ENCODE results near the gene PSMF1. TPM values are rescaled to one million over a fixed set of nuclear protein-coding genes. Genes with fewer than 3 reads are reported as not detected.

PSMF1 gene
- total RNA-seq, 1 donor from 2014 or later, result 131 TPM

DNA sequence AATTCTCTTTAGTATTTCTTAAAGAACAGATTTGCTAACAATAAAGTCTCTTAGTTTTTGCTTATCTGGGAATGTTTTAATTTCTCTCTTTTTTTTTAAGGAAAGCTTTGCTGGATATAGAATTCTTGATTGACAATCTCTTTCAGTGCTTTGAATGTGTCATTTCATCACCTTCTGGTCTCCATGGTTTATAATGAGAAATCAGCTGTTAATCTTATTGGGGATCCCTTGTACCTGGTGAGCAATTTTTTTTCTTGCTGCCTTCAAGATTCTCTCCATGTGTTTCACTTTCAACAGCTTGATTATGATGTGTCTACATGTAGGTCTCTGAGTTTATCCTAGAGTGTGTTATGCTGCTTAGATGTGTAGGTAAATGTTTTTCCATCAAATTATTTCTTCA, 16.4 kb upstream of the PSMF1 start:
- Histone ChIP-seq H3K4me3 (no peak overlapping the region), H3K4me1 (no peaks in the 10 kb centered on the region), H3K27ac (no peak overlapping the region), H3K9me3 (peaks cover 11% of the 10 kb centered on the region), H3K36me3 (no peaks in the 10 kb centered on the region), H3K27me3 (ENCODE audit: low read depth) (no peaks in the 10 kb centered on the region)
- no peak for DNase-seq
- TF ChIP-seq, protein P1, sequence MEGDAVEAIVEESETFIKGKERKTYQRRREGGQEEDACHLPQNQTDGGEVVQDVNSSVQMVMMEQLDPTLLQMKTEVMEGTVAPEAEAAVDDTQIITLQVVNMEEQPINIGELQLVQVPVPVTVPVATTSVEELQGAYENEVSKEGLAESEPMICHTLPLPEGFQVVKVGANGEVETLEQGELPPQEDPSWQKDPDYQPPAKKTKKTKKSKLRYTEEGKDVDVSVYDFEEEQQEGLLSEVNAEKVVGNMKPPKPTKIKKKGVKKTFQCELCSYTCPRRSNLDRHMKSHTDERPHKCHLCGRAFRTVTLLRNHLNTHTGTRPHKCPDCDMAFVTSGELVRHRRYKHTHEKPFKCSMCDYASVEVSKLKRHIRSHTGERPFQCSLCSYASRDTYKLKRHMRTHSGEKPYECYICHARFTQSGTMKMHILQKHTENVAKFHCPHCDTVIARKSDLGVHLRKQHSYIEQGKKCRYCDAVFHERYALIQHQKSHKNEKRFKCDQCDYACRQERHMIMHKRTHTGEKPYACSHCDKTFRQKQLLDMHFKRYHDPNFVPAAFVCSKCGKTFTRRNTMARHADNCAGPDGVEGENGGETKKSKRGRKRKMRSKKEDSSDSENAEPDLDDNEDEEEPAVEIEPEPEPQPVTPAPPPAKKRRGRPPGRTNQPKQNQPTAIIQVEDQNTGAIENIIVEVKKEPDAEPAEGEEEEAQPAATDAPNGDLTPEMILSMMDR (IDR thresholded peaks at IDR 0.05), result no peak
- intact Hi-C loops (cut with DNase I), result no loop called here
- ATAC-seq, result no peak

GRCh38 chr20:1103751-1104150, 14.7 kb upstream of the PSMF1 start:
- no peak overlapping the region for H3K4me3 ChIP-seq
- intact Hi-C loops (cut with DNase I), result no loop called here
- no peaks in the 10 kb centered on the region for H3K27me3 ChIP-seq (ENCODE audit: low read depth)
- H3K9me3 ChIP-seq, result peaks cover 11% of the 10 kb centered on the region
- H3K36me3 ChIP-seq, result no peaks in the 10 kb centered on the region
- TF ChIP-seq, protein P1 (IDR thresholded peaks at IDR 0.05), result no peak
- ATAC-seq (no peak), DNase-seq (no peak)
- H3K4me1 ChIP-seq, result no peaks in the 10 kb centered on the region
- no peak overlapping the region for H3K27ac ChIP-seq

DNA sequence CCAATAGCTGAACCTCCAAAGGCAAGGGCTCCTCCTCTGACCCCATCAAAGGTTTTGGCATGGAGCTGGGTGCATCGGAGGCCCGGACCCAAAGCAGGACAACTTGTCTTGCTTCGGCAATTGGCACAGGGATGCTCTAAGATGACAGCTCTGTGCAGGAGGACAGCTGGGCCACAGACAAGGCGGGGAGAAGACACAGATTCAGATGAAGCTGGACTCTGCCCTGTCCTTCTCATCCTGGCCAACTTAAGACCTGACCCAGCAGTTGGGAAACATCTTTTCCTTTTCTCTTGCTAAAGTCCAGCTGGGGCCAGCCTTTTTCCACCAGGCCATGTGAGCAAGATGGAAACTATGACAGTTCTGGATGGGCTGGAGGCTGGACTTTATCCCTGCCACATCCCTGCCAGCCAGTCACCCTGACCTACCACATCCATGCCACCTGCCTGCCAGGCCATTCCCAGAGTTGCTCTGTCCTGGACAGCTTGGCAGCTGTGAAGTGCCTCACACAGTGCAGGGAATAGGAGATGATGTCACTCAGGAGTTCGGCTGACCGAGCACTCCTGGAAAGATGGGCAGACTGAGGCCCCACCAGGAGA, 12.7 kb upstream of the PSMF1 start:
- H3K4me3 ChIP-seq, result no peak overlapping the region
- DNase-seq, result no peak
- TF ChIP-seq, protein P1 (IDR thresholded peaks at IDR 0.05), result no peak
- H3K27ac ChIP-seq, result no peak overlapping the region
- H3K4me1 ChIP-seq, result no peaks in the 10 kb centered on the region
- peak; percentile 23 to 62 for ATAC-seq
- intact Hi-C loops (cut with DNase I), result no loop called here
- H3K9me3 ChIP-seq, result peaks cover 11% of the 10 kb centered on the region
- no peaks in the 10 kb centered on the region for H3K27me3 ChIP-seq (ENCODE audit: low read depth)
- H3K36me3 ChIP-seq, result no peaks in the 10 kb centered on the region

GRCh38 chr20:1107176-1107575, 11.2 kb upstream of the PSMF1 start:
- intact Hi-C loops (cut with DNase I), result no loop called here
- no peak for ATAC-seq
- H3K27ac ChIP-seq, result no peak overlapping the region
- no peaks in the 10 kb centered on the region for H3K36me3 ChIP-seq
- peaks cover 7% of the 10 kb centered on the region for H3K9me3 ChIP-seq
- no peak overlapping the region for H3K4me3 ChIP-seq
- no peaks in the 10 kb centered on the region for H3K4me1 ChIP-seq
- H3K27me3 ChIP-seq (ENCODE audit: low read depth), result no peaks in the 10 kb centered on the region
- no peak for DNase-seq
- TF ChIP-seq, protein P1 (IDR thresholded peaks at IDR 0.05), result no peak

GRCh38 chr20:1108437-1108920, 9.9 kb upstream of the PSMF1 start:
- no peak overlapping the region for H3K4me3 ChIP-seq
- H3K9me3 ChIP-seq, result no peaks in the 10 kb centered on the region
- TF ChIP-seq, protein P1 (IDR thresholded peaks at IDR 0.05), result peak; percentile 82
- DNase-seq (peak; percentile 65), ATAC-seq (peak; percentile 81 to 88)
- H3K36me3 ChIP-seq, result no peaks in the 10 kb centered on the region
- H3K27ac ChIP-seq, result no peak overlapping the region
- no peaks in the 10 kb centered on the region for H3K27me3 ChIP-seq (ENCODE audit: low read depth)
- intact Hi-C loops (cut with DNase I), result no loop called here
- no peaks in the 10 kb centered on the region for H3K4me1 ChIP-seq
